GM19023 (cell line): ENCODE data around the gene CHI3L1.

Experiments
- ATAC-seq: cut with Tn5 transposase; IDR thresholded peaks from one replicate; pipeline ENCODE4 v1.9.1; 2021; ENCODE audit warnings: mild to moderate bottlenecking, moderate library complexity; ENCODE audit not compliant: unreplicated experiment

Gene CHI3L1

DNA sequence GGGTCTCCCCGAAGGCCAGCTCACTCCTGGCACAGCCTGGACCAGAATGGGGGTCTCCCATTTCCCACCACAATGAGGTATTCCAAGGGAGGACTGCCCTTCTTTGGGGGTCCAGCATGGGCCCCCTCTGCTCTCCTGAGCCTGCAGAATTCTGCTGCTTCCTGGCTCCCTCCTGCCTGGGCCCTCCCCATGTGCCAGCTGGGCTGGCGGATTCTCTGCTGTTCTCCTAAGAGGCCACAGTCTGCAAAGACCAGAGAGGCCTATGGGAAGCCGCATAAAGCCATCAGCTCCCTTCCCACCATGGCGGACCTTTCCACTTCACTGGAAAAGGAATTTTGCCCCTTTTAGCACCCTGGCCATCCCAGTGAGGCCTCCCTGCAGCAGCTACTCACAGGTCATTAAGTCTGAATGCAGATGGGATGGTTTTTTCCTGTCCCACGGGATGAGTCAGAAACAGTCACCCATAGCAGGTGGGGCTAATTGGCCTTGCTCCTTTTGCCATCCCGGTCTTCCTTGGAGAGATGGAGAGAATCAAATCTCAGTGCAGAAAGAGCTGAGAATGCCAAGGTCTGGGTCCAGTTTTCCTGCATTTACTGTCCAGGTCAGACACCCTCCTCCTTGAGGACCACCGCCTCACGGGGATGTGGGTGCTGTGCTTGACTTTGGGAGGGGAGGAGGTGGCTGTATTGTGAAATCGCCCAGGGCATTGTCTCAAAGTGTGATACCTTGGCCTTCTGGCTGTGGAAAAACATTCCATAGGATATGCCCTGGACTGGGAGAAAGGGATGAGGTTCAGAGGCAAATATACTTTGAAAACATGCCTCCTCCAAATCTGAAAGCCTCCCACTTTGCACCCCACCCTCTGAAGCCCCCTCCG, 34.1 kb downstream of the CHI3L1 start:
- ATAC-seq = no peak

GRCh38 chr1:203151362-203152157, 34.9 kb downstream of the CHI3L1 start:
- no peak for ATAC-seq

- ATAC-seq = no peak
Measured at GRCh38 chr1:203150511-203151297, 35.8 kb downstream of the CHI3L1 start.

GRCh38 chr1:203149188-203149840, 37.2 kb downstream of the CHI3L1 start:
- ATAC-seq = no peak

GRCh38 chr1:203148579-203148978, 37.9 kb downstream of the CHI3L1 start:
- no peak for ATAC-seq

DNA sequence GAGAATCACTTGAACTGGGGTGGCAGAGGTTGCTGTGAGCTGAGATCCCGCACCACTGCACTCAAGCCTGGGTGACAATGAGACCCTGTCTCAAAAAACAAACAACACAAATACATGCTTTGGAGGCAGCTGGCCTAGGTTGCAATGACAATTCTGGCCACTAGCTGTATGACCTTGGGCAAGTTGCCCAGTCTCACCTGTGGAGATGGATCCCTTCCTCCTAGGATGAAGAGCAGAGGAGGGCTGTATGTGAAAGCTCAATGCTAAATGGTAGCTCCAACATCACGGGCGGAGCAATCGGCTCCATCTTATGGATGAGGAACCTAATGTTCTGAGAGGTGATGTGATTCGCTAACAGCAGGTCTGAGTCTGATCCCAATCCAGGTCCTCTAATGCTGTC, 38.4 kb downstream of the CHI3L1 start:
- no peak for ATAC-seq

DNA sequence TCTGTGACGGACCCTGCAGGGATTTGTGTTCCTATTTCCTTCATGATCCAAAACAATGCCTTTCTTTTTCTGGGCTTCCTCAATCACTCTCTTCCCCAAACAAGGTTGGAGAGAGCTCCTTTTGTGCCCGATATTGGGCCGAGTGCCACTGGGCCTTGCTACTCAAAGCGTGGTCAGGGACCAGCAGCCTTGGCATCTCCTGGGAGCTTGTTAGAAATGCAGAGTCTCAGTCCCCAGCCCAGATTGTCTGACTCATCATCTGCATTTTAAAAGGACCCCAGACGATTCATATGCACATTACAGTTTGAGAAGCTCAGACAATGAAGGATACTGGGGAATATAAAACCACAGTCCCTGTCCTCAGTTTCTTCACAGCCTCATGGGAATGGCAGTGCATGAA, 39.1 kb downstream of the CHI3L1 start:
- ATAC-seq = no peak

- ATAC-seq = no peak
Measured at GRCh38 chr1:203146537-203146936, 40.0 kb downstream of the CHI3L1 start.

DNA sequence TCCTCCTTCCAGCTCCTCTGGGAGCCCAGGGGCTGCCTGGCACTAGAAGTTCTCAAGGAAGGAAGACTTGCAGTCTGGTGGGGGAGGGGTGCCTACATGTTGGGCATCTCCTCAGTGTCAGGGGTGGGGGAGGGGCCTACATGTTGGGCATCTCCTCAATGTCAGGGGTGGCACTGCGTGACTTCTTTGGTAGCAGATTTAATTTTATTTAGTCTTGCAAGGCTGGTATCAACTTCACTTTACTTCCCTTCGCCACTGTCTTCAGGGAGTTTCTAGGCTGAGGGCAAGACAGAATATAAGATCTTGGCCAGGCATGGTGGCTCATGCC, 40.5 kb downstream of the CHI3L1 start:
- ATAC-seq = no peak

DNA sequence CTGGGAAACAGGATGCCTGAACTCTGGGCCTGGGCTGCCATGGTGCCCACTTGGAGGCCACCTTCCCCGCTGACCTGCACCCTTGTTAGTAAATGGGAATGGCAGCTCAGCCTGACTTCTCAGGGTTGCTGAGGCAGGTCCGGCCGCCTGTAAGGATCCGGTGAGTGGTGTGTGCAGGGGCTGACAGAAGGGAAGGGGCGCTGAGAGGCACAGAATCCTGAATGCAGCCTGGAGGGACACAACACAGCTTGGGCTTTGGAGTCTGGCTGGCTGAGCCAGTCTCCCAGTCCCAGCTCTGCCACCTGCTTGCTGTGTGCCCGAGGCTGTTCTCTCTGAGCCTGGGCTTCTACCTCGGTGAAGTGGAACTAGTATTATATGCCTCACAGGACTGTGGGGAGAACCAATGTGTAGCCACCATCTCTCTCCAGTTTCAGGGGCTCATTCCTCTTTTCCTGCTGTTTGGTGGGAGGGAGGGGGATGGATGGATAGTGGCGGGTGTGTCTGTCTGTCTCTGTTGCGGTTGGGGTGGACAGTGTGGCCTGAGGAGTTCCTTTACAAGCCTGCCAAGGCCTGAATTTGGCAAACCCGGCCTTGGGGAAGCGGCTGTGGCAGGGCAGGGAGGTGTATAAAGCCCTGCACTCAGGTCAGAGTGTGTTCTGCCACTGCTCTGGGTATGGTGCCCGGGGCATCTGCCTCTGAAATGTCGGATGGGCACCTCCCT, 41.0 kb downstream of the CHI3L1 start:
- ATAC-seq = no peak

DNA sequence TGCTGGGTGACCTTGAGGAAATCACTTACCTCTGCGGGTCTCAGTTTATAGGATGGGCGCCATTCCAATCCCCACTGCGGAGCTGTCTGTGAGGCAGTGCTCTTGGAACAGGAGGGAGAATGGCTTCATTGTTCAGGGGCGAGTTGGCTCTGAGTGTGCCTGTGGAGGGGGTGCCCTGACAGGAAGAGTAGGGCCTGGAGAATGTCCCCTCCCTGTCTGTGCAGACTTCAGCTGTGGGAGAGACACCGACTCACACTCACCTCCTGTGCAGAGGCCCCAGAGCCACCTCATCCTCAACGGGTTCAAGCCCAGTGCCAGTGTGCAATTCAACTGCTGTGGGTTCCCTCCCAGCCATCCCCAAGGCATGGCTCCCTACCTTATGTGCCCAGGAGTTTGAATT, 41.8 kb downstream of the CHI3L1 start:
- no peak for ATAC-seq

GRCh38 chr1:203143641-203144040, 42.9 kb downstream of the CHI3L1 start:
- no peak for ATAC-seq

- ATAC-seq = no peak
Measured at GRCh38 chr1:203142684-203143408, 43.7 kb downstream of the CHI3L1 start.

DNA sequence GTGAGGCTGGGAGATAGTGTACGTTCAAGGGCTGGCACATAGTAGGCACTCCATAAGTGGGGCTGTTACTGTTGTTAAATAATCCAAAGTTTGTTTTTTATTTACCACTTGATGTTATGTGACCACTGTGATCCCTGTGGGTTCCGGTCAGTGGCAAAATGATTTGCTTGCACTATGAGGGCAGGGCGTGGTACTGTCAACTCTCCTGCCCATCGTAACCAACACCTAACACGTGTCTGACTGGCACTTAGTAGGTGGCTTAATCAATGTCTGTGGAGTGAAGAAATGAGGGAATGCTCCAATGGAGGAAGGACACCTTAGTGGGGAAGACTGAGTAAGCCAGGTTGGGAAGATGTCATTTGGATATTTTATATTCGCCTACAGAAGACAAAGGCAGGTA, 44.4 kb downstream of the CHI3L1 start:
- no peak for ATAC-seq

- no peak for ATAC-seq
Measured at GRCh38 chr1:203140743-203141520, 45.6 kb downstream of the CHI3L1 start.

DNA sequence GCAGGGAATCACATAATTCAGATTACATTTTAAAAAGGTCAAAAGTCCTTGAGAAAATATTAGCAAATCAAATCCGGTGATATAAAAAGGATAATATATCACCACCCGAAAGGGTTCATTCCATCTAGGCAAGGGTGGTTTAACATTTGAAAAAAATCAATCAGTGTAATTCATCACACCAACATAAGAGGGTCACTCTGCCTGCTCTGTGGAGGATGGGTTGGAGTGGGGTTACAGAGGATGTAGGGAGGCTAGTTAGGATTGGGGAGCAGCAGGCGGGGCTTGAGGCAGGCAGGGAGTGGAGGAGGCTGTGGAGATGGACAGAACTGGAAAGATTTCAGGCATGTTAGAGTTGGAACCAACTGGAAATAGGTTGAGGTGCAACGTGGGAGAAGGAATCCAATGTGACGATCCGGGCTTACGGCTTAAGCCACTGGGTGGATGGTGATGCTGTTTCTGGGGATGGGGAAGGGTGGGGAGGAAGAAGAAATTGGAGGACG, 46.5 kb downstream of the CHI3L1 start:
- ATAC-seq = no peak

GRCh38 chr1:203138066-203138465, 48.4 kb downstream of the CHI3L1 start:
- ATAC-seq = no peak

DNA sequence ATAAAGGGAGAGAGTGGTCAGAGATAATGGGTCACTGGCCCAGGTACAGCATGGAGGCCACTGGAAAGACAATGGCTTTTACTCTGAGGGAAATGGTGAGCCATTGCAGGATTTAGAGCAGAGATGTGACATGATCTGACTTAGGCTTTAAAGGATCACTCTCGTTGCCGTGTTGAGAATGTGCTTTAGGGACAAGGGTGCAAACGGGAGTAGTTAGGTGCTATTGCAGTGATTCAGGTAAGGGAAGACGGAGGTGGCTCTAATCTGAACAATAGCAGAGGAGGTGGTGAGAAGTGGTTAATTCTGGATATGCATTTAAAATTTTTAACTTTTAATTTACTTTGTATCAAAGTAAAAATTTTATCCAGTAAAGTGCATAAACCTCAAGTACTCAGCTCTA, 49.2 kb downstream of the CHI3L1 start:
- no peak for ATAC-seq
